Testis (tissue), 2 donors: ENCODE data around the gene CST9.

ENCODE experiments used
- CTCF ChIP-seq, 3 experiments: fragments of 450-650 bp in 2 of 3; fragments of 200-600 bp in 1 of 3; sonication (generic) in 1 of 3; IDR thresholded peaks; one replicate each; pipeline ENCODE4 v1.5.1; 2016 to 2019; ENCODE audit warnings: antibody characterized with exemption in 3 of 3, mild to moderate bottlenecking in 2 of 3, moderate library complexity in 1 of 3
- POLR2A ChIP-seq: fragments of 450-650 bp; IDR thresholded peaks from one replicate; pipeline ENCODE4 v1.6.1; 2017; ENCODE audit warnings: antibody characterized with exemption, mild to moderate bottlenecking, moderate library complexity

- TF ChIP-seq CTCF (IDR thresholded peaks at IDR 0.05): no peak
- TF ChIP-seq POLR2A: no peak
Observed at GRCh38 chr20:23640018-23640601, 34.4 kb upstream of the CST9 start.
